ENCODE data around the gene HIGD1A.

DNA sequence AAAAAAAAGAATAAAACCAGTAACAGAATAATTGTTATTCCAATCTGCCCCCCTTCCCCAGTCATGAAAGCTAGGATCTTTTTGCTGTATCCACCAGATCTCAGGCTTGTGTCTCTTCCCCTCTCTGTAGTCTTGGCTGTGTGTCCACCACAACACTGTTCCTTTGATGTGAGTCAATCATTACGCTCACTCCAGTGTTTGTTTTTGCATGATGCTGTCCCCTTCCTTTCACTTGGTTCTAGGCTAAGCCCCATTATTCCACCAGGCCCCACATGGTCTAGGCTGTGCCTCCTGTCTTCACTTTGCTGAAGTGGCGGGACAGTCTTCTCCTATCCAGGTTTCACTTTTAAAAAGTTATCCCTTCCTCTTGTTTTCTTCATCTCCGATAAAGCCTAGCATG lies 18.5 kb upstream of the HIGD1A start:
- TF ChIP-seq, protein P1, sequence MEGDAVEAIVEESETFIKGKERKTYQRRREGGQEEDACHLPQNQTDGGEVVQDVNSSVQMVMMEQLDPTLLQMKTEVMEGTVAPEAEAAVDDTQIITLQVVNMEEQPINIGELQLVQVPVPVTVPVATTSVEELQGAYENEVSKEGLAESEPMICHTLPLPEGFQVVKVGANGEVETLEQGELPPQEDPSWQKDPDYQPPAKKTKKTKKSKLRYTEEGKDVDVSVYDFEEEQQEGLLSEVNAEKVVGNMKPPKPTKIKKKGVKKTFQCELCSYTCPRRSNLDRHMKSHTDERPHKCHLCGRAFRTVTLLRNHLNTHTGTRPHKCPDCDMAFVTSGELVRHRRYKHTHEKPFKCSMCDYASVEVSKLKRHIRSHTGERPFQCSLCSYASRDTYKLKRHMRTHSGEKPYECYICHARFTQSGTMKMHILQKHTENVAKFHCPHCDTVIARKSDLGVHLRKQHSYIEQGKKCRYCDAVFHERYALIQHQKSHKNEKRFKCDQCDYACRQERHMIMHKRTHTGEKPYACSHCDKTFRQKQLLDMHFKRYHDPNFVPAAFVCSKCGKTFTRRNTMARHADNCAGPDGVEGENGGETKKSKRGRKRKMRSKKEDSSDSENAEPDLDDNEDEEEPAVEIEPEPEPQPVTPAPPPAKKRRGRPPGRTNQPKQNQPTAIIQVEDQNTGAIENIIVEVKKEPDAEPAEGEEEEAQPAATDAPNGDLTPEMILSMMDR (IDR thresholded peaks at IDR 0.05) = no peak
- TF ChIP-seq POLR2A (IDR thresholded peaks at IDR 0.05) = no peak

Measured in thyroid gland (tissue), 4 donors.